GM18519 (cell line): Measurements from ENCODE around the gene TPSB2.
"Not testable (repeated sequence)": the region's sequence is repeated elsewhere in the genome, so short reads cannot be mapped to it uniquely, and the experiment has no call there.

Experiments used
- ATAC-seq: cut with Tn5 transposase; IDR thresholded peaks from one replicate; pipeline ENCODE4 v1.9.1; 2021; ENCODE audit warnings: mild to moderate bottlenecking, moderate library complexity; ENCODE audit not compliant: unreplicated experiment, low FRiP score

Gene TPSB2

DNA sequence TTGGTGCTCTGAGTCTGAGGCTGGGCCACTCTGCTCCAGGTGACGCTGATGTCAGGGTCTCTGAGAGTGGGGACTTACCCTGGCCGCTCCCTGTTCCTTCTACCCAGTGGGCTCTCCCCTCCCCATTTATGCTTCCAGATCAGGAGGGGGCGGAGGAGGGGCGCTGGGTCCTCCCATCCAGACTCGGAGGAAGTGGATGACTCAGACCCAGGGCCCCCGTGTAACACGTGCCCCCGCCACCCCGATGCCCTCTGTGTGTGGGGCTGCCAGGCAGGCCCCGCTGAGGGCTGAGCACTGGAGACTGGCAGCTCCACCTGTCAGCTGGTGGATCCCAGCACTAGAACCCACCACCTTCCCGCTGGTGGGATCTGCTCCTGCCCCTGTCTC is at the start of gene TPSB2:
Gene TPSB2 (minus strand): TSS at position 101 of the 387 bp plus-strand sequence. CDS start 233 bp downstream, outside the sequence.
- ATAC-seq, result not testable (repeated sequence)

GRCh38 chr16:1279081-1279944 is 49.3 kb upstream of the TPSB2 start:
- ATAC-seq, result no peak

DNA sequence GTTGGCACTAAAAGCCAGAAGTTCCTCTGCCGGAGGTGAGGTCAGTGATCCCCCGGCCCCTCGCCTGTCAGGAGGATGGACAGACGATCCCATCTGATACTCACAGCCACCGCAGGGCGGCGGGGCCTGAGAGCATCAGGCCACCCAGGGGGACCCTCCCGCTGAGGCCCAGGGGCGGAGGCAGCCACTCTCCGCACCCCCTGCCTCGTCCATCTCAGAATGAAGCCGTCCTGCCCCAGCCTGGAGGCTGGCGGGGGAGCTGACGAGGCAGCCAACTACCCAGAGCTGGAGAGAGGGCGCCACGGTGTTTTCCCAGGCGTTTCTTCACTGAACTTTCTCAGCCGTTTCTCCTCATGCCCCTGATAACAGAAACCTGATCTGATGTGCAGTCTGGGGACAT is 48.5 kb upstream of the TPSB2 start:
- ATAC-seq, result no peak

DNA sequence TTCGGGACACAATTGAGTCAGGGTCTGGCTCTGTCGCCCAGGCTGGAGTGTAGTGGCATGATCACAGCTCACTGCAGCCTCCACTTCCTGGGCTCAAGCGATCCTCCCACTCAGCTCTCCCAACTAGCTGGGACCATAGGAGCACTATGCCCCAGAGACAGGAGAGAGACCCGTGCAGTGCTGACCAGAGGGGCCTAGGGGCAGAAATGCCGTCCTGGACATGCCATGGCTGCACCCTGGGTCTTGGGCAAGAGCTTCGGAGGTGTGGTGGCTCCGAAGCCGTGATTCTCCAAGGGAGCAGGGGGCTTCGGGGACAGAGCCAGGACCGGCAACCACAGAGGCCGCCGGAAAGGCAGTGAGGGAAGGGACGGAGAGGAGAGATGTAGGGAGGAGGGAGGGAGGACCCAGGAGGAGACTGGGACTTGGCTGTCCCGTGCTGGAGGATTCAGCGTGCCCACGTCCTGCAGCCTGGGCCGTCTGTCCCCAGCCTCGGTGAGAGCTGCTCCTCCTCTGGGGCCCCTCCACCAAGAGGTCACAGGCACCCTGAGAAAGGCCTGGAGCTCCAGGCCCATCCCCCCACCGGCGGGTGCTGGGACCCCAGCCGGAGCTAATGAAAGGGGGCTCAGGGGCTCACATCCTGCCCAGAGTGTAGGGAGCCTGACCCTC is 47.8 kb upstream of the TPSB2 start:
- no peak for ATAC-seq

DNA sequence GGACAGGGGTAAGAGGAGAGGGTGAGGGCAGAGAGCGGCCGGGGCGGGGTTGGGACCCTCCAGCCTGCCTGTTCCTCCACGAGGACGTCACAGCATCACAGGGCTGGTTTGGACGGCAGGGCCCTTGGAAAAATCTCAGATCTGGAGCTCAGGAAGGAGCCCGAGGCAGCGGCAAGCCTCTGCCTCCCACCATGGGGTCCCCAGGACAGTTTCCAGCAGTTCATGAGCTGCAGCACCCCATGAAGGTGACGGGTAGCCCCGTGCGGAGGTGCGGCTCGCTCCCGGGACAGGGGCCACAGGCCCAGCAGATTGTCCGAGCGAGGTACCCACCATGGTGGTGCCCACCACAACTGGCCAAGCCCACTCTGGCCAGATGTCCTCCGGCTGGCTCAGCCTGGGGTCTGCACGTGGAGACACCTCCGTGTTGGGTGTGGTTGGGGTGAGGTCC is 47.2 kb upstream of the TPSB2 start:
- ATAC-seq, result no peak

GRCh38 chr16:1276580-1276878 is 46.5 kb upstream of the TPSB2 start:
- no peak for ATAC-seq

DNA sequence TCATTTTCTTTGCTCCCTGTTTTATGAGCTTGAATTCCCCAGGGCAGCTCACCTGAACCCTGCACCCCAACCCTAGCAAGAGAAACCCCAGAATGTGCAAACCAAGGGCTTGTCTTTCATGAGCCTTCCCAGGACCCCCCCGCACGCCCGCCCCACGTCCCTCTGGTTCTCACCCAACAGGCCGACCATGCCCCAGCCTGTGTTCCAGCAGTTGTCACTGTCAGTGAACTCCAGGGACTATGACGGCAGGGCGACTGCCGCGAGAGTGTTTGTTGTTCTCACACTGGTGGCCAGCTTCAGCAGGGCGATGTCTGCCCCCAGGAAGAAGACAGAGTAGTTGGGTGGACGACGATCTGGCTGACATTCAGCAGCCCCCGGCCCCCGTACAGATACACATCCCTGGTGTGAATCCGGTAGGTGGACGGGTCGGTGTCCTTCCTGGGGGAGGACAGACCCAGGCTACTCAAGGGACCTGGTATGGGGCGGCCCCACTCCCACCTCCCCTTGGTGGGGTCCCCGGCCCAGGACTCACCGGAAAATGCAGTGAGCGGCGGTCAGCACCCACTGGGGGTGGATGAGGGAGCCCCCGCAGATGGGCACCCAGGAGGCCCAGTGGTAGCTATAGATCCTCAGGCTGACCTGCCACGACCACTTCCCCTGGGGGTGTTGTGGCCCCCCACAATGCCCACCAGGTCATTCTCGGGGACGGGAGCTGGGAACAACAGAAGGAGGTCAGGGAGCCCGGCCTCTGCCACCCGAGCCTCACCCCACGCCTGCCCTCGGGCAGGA is 46.0 kb upstream of the TPSB2 start:
- ATAC-seq, result no peak

GRCh38 chr16:1274767-1275166 is 44.8 kb upstream of the TPSB2 start:
- no peak for ATAC-seq

- no peak for ATAC-seq
Observed at GRCh38 chr16:1273816-1274215, 43.8 kb upstream of the TPSB2 start.

GRCh38 chr16:1272453-1273198 is 42.6 kb upstream of the TPSB2 start:
- ATAC-seq, result no peak

DNA sequence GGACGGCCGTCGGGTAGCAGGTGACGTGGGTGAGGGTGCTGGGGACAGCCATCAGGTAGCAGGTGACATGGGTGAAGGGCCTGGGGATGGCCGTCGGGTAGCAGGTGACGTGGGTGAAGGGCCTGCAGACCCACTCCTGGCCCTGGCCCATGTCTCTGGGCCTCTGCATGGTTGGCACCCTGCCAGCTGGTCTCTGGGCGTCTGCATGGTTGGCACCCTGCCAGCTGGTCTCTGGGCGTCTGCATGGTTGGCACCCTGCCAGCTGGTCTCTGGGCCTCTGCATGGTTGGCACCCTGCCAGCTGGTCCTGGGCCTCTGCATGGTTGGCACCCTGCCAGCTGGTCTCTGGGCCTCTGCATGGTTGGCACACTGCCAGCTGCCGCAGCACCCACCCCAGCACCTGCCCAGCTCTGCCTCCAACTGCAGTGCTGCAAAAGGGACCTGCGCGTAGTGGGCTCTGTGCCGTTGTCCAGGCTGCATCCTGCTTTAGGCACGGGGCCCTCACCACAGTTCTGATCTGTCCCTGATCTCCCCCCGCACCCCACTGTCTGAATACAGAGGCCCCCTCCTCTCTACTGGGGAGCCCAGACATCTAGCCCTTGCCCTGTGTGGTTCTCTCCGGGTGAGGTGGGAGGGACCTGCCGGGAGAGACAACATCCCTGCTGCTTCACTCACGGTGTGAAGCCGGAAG is 41.9 kb upstream of the TPSB2 start:
- ATAC-seq, result not testable (repeated sequence)

DNA sequence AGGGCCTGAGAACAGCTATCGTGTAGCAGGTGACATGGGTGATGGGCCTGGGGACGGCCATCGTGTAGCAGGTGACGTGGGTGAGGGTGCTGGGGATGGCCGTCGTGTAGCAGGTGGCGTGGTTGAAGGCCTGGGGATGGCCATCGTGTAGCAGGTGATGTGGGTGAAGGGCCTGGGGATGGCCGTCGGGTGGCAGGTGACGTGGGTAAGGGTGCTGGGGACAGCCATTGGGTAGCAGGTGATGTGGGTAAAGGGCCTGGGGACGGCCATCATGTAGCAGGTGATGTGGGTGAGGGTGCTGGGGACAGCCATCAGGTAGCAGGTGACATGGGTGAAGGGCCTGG is 41.4 kb upstream of the TPSB2 start:
- ATAC-seq, result no peak

GRCh38 chr16:1269418-1269817 is 39.4 kb upstream of the TPSB2 start:
- not testable (repeated sequence) for ATAC-seq

DNA sequence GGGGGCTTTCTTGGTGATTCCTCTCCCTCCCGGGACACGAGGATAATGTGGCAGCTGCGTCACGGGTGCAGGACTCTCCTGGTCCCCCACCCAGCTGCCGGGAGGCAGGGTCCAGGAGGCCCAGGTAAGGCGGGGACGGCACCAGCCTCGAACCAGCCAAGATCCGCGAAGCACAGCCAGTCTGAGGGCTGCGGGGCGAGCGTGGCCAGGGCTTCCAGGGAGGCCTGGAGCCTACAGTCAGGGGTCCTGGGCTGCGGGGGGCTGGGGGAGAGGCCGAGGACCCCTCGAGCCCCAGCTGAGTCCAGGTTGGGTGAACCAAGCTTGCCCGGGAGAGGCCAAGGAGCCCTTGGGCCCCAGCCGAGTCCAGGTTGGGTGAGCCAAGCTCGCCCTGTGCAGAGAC is 35.8 kb upstream of the TPSB2 start:
- ATAC-seq, result no peak

DNA sequence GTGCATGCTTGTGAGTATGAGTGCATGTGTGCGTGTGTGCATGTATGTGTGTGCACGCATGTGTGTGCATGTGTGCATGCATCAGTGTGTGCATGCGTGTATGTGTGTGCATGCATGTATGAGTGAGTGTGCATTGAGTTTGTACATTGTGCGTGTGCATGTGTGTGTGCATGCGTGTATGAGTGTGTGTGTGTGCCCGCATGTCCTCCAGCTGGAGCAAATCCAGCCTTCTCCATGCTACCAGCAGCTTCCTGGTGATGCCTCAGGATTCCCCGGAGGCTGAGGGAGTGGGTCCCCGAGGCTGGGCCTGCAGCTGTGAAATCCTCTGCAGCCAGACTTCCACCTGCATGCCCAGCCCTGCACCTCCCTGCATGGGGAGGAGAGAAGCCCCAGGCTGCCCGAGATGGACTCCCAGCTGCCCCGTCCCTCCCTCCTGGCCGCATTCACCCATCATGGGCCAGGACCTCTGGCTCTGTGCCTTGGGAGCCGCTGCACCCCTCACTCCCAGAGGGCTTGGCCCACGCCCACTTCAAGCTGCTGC is 35.2 kb upstream of the TPSB2 start:
- ATAC-seq, result no peak

GRCh38 chr16:1264345-1265089 is 34.5 kb upstream of the TPSB2 start:
- no peak for ATAC-seq

DNA sequence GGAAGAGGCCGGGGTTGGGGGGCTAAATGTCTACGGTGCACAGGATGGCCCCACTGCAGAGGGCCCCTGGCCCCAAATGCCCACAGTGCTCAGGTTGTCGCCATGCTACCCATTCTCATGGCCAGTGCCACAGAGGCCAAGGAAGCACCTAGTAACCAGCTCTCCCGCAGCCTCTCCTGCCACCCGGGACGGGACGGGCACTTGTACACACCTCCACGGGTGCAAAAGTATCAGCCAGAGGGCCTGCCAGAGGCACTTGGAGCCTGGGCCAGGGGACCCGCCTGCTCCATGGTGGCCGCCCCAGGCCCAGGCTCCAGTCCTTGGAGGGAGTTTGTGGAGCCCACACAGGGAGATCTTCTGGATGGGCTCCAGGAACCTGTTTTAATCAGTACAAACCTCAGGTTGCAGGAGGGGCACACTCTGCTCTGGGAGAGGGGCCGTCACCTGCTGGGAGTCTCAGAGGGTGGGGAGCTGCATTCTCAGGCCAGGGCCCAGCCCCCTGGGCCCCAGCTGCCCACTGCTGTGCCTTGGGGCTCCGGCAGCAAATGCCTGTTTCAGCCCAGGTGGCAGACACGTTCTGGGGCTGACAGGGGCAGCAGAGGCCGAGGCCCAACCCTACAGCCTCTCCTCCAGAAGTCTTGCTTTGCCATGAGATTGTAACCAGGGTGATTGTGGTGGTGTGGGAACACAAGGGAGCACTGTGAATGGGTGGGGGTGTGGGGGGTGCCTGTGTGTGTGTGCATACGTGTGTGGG is 33.8 kb upstream of the TPSB2 start:
- ATAC-seq, result no peak

GRCh38 chr16:1262846-1263221 is 32.9 kb upstream of the TPSB2 start:
- ATAC-seq, result no peak
